T-cell (primary cell): ENCODE measurements around the gene CDC123. TPM values are rescaled to one million over a fixed set of nuclear protein-coding genes. Genes with fewer than 3 reads are reported as not detected.
A peak's percentile ranks its signal among the peaks of the same experiment; 100 is the strongest.
"Not testable (repeated sequence)": the region's sequence is repeated elsewhere in the genome, so short reads cannot be mapped to it uniquely, and the experiment has no call there.

Experiments
- ATAC-seq, 4 experiments: fragments of 200-7000 bp in 3 of 4; fragments of 150-1000 bp in 1 of 4; cut with Tn5 transposase; replicated peaks in 1 of 4; 1 replicate in 3 of 4; 2 replicates in 1 of 4; pipeline ENCODE4 v1.10.0; 2021; ENCODE audit warnings: moderate library complexity in 3 of 4, mild to moderate bottlenecking in 2 of 4, moderate number of reproducible peaks in 1 of 4
- CTCF ChIA-PET, 2 donors: fragments of 300-600 bp; sonication (Branson Sonifier 250); formaldehyde crosslinking; loops; one replicate each; lab custom pipeline; 2022; ENCODE audit warnings: antibody characterized with exemption in 2 of 2; lab: Charles Lee
- POLR2A ChIA-PET, 2 donors: fragments of 300-600 bp; sonication (Branson Sonifier 250); formaldehyde crosslinking; loops; one replicate each; lab custom pipeline; 2022; ENCODE audit warnings: antibody characterized with exemption in 2 of 2; lab: Charles Lee
- DNase-seq, 35 experiments: peaks; one replicate each; pipeline versions ENCODE4 v3.0.0 to v3.0.0-alpha.2; 2013 to 2023
- H3K27ac ChIP-seq: one replicate; pipeline ENCODE4 v1.5.1; 2013; ENCODE audit warnings: low read length
- H3K27me3 ChIP-seq, 2 experiments: replicated peaks in 1 of 2; 1 replicate in 1 of 2; 2 replicates in 1 of 2; pipeline versions ENCODE4 v1.6.1 to v1.7.0; 2013; ENCODE audit warnings: low read length in 1 of 2, mixed read lengths in 1 of 2; ENCODE audit not compliant: control insufficient read depth in 2 of 2, insufficient read depth in 2 of 2; ENCODE audit errors: extremely low read depth in 1 of 2
- H3K36me3 ChIP-seq, 2 donors: 1 replicate in 1 of 2; 2 replicates in 1 of 2; pipeline versions ENCODE4 v1.6.1 to v1.7.0; 2013; ENCODE audit warnings: low read length in 1 of 2; ENCODE audit not compliant: control insufficient read depth in 2 of 2, insufficient read depth in 1 of 2; ENCODE audit errors: extremely low read depth in 1 of 2
- H3K4me1 ChIP-seq, 2 experiments: 1 replicate in 1 of 2; 2 replicates in 1 of 2; pipeline versions ENCODE4 v1.6.1 to v1.7.0; 2013; ENCODE audit warnings: low read length in 2 of 2, mixed read lengths in 1 of 2; ENCODE audit not compliant: insufficient read depth in 2 of 2, control insufficient read depth in 1 of 2; ENCODE audit errors: extremely low read depth in 1 of 2
- H3K4me3 ChIP-seq, 2 donors: 1 replicate in 1 of 2; 2 replicates in 1 of 2; pipeline versions ENCODE4 v1.5.1 to v1.7.0; 2013; ENCODE audit warnings: mild to moderate bottlenecking in 2 of 2, low read length in 1 of 2, moderate library complexity in 1 of 2; ENCODE audit not compliant: control insufficient read depth in 1 of 2; ENCODE audit errors: extremely low read depth in 1 of 2
- H3K9me3 ChIP-seq: 2 replicates; pipeline ENCODE4 v1.7.0; 2013
- H3K27ac Mint-ChIP-seq, 2 donors: one replicate each; pipeline ENCODE4 v1.8.0; 2020 to 2021; ENCODE audit warnings: mild to moderate bottlenecking in 2 of 2, mixed read lengths in 2 of 2
- H3K27me3 Mint-ChIP-seq, 2 donors: one replicate each; pipeline ENCODE4 v1.8.0; 2021 to 2022; ENCODE audit warnings: mixed read lengths in 2 of 2
- H3K36me3 Mint-ChIP-seq: one replicate; pipeline ENCODE4 v1.8.0; 2021; ENCODE audit warnings: mixed read lengths
- H3K4me1 Mint-ChIP-seq, 3 donors: one replicate each; pipeline ENCODE4 v1.8.0; 2020 to 2022; ENCODE audit warnings: mixed read lengths in 3 of 3, mild to moderate bottlenecking in 1 of 3
- H3K4me3 Mint-ChIP-seq, 3 donors: one replicate each; pipeline ENCODE4 v1.8.0; 2020 to 2022; ENCODE audit warnings: mild to moderate bottlenecking in 3 of 3, mixed read lengths in 3 of 3, moderate library complexity in 3 of 3
- H3K9me3 Mint-ChIP-seq, 3 donors: one replicate each; pipeline ENCODE4 v1.8.0; 2020 to 2022; ENCODE audit warnings: mixed read lengths in 3 of 3
- WGBS: methylation state at CpG from one replicate; pipeline ENCODE4 v1.1.5; 2013; ENCODE audit warnings: missing lambda C conversion rate; ENCODE audit not compliant: insufficient coverage; 5-methylcytosine and 5-hydroxymethylcytosine counted together
- total RNA-seq, 35 experiments: library from RNA in 6 of 35; stranded (reverse) in 6 of 35; fragments of 120-200 nt in 1 of 35; gene quantifications; one replicate each; pipeline versions ENCODE4 v1.2.1 to v1.2.4 and lab custom pipeline; 2013 to 2026

CDC123 gene
- total RNA-seq, 5 donors from 2014 or later (not counting 1 experiment from before 2014, with no cell fraction given) = 35.5 to 48.6 (median 43.7) TPM

- POLR2A ChIA-PET = interaction anchor here in 1 of 2 donors (0.6 kb wide), 1 partner anchor 280 kb away, joined by 3 read pairs; no protein-coding TSS in a partner anchor
- CTCF ChIA-PET = no interaction called here
Measured at GRCh38 chr10:12243864-12244620, 48.1 kb downstream of the CDC123 start.

DNA sequence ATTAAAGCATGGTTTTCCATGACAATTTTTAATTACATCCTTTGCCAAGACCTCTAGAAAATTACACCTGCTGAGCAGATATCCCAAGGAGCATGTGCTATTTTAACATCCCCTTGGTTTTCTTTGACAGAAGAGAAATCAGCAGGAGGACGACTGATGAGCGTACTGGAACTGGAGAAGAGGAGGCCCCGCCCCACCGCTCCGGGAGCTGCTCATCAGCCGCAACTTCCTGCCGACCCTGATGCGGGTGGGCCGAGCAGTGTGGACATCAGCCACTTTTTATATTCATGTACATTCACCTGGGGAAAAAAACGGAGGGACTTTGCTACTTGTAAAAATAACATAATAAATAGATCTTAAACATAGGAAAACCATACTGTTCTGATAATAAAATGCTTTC, 54.2 kb downstream of the CDC123 start:
- 100% methylated on average over 2 of the region's 10 CpGs for WGBS
- Mint-ChIP-seq H3K36me3 (peaks cover 28% of the 10 kb centered on the region), H3K9me3 (no peaks in the 10 kb centered on the region), H3K4me1 (no peaks in the 10 kb centered on the region), H3K27me3 (no peaks in the 10 kb centered on the region), H3K27ac (peak overlapping the region in 1 of 2 donors; percentile 55), H3K4me3 (no peak overlapping the region)
- no peak for DNase-seq
- Histone ChIP-seq H3K9me3 (no peaks in the 10 kb centered on the region), H3K36me3 (peaks cover 4 to 42% of the 10 kb centered on the region in 2 donors), H3K4me1 (no peaks in the 10 kb centered on the region), H3K4me3 (no peak overlapping the region), H3K27me3 (no peaks in the 10 kb centered on the region), H3K27ac (no peak overlapping the region)
- CTCF ChIA-PET = interaction anchor here in 1 of 2 donors (1.0 kb wide), 1 partner anchor 10 kb away, joined by 3 read pairs; no protein-coding TSS in a partner anchor
- POLR2A ChIA-PET = no interaction called here
- no peak for ATAC-seq

More at GRCh38 chr10:12243864-12244620, 48.1 kb downstream of the CDC123 start:
- Mint-ChIP-seq H3K9me3 (no peaks in the 10 kb centered on the region), H3K4me3 (no peak overlapping the region), H3K36me3 (peaks cover 33% of the 10 kb centered on the region), H3K4me1 (peaks cover 14 to 27% (median 17%) of the 10 kb centered on the region in 3 donors), H3K27me3 (no peaks in the 10 kb centered on the region), H3K27ac (peak overlapping the region in 1 of 2 donors; percentile 65)
- DNase-seq (peak in 3 of 35 experiments; percentile 6 to 46 (median 6)), ATAC-seq (no peak)
- WGBS = 90% methylated on average over 12 of the region's 18 CpGs
- Histone ChIP-seq H3K27me3 (no peaks in the 10 kb centered on the region), H3K4me1 (no peaks in the 10 kb centered on the region), H3K27ac (peak overlapping the region; percentile 2), H3K9me3 (no peaks in the 10 kb centered on the region), H3K4me3 (no peak overlapping the region), H3K36me3 (peaks cover 4 to 62% of the 10 kb centered on the region in 2 donors)

DNA sequence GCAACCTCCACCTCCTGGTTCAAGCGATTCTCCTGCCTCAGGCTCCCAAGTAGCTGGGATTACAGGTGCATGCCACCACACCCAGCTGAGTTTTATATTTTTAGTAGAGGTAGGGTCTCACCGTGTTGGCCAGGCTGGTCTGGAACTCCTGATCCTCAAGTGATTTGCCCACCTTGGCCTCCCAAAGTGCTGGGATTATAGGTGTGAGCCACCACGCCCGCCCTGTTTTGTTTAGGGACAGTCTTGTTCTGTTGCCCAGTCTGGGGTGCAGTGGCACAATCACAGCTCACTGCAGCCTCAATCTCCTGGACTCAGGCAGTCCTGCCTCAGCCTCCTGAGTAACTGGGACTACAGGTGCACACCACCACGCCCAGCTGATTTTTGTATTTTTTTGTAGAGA, 54.7 kb downstream of the CDC123 start:
- not testable (repeated sequence) for H3K27me3 ChIP-seq, H3K27ac ChIP-seq, ATAC-seq, H3K4me1 ChIP-seq, H3K9me3 ChIP-seq, H3K27me3 Mint-ChIP-seq, H3K27ac Mint-ChIP-seq, H3K4me3 Mint-ChIP-seq, H3K4me1 Mint-ChIP-seq, H3K9me3 Mint-ChIP-seq, DNase-seq, H3K4me3 ChIP-seq
- peaks cover 28% of the 10 kb centered on the region for H3K36me3 Mint-ChIP-seq
- ChIA-PET POLR2A (interaction anchor here in 1 of 2 donors (0.5 kb wide), 1 partner anchor 86 kb away, joined by 6 read pairs; no protein-coding TSS in a partner anchor), CTCF (interaction anchor here in 1 of 2 donors (1.0 kb wide), 1 partner anchor 9 kb away, joined by 3 read pairs; no protein-coding TSS in a partner anchor)
- 100% methylated on average over 4 of the region's 5 CpGs for WGBS
- peaks cover 4 to 39% of the 10 kb centered on the region in 2 donors for H3K36me3 ChIP-seq

GRCh38 chr10:12251581-12251980, 55.6 kb downstream of the CDC123 start:
- CTCF ChIA-PET = no interaction called here
- Histone ChIP-seq H3K4me1 (no peaks in the 10 kb centered on the region), H3K27ac (no peak overlapping the region), H3K36me3 (peaks cover 4 to 30% of the 10 kb centered on the region in 2 donors), H3K4me3 (no peak overlapping the region), H3K9me3 (no peaks in the 10 kb centered on the region), H3K27me3 (no peaks in the 10 kb centered on the region)
- H3K27me3 Mint-ChIP-seq = no peaks in the 10 kb centered on the region
- H3K36me3 Mint-ChIP-seq = peaks cover 22% of the 10 kb centered on the region
- POLR2A ChIA-PET = no interaction called here
- H3K27ac Mint-ChIP-seq = no peak overlapping the region
- H3K4me3 Mint-ChIP-seq = no peak overlapping the region
- no peaks in the 10 kb centered on the region for H3K9me3 Mint-ChIP-seq
- H3K4me1 Mint-ChIP-seq = no peaks in the 10 kb centered on the region
- WGBS = 92% methylated on average over 2 of the region's 5 CpGs
- DNase-seq = no peak
- ATAC-seq = no peak

DNA sequence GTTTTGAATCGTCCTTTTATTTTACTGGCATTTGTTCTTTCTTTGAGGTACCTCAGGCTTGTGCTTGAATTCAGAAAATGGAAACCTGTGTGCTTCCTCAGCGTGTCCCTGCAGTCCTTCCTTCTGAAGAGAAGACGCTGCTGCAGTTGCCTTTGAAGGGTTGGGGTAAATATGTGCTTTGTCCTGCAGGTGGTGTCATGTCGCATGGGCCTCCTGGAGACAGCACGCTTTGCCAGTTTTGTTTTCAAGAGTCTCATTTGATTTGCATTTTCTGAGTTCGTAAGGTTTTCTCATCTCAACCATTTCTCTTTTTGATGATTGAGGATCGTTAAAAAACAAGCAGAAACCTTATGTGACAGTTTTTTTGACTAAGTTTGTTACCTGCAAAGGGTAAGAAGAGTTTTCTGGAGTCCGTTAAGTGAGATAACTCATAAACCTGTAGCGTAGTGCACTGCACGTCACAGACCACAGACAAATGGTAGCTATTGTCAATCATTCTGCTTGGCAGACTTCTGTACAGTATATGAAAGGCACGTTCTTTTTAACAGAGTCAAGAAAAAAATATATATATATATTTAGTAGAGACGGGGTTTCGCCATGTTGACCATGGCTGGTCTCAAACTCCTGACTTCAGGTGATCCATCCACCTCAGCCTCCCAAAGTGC, 57.0 kb downstream of the CDC123 start:
- 90% methylated on average over 3 of the region's 13 CpGs for WGBS
- CTCF ChIA-PET = interaction anchor here in 1 of 2 donors (1.3 kb wide), 1 partner anchor 404 kb away, joined by 3 read pairs; no protein-coding TSS in a partner anchor
- Mint-ChIP-seq H3K4me1 (no peaks in the 10 kb centered on the region), H3K9me3 (no peaks in the 10 kb centered on the region), H3K36me3 (peaks cover 19% of the 10 kb centered on the region), H3K27me3 (no peaks in the 10 kb centered on the region), H3K4me3 (no peak overlapping the region), H3K27ac (no peak overlapping the region)
- Histone ChIP-seq H3K4me3 (no peak overlapping the region), H3K4me1 (no peaks in the 10 kb centered on the region), H3K27ac (no peak overlapping the region), H3K27me3 (no peaks in the 10 kb centered on the region), H3K36me3 (peaks cover 9 to 21% of the 10 kb centered on the region in 2 donors), H3K9me3 (no peaks in the 10 kb centered on the region)
- no peak for ATAC-seq
- POLR2A ChIA-PET = no interaction called here
- DNase-seq = peak in 3 of 35 experiments; percentile 7 to 31 (median 25)

DNA sequence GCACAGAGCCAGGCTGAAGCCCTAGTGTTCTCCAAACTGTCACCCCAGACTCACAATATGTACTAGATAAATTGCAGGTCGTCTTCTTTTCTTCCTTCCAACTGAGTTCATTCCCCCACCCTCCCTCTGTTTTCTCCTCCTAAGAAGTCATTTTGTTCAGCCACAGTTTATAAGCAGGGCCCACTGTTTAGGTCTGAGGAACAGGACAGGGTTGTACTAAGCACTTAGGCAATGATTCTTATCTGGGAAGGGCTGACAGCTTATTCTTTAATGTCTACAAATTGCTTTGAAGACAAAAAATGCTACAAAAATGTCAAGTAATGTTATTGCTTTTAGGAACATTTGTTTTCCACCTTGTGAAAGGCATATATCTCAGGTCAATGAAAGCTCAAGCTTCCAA, 59.1 kb downstream of the CDC123 start:
- H3K36me3 Mint-ChIP-seq = peaks cover 16% of the 10 kb centered on the region
- Histone ChIP-seq H3K4me3 (no peak overlapping the region), H3K9me3 (no peaks in the 10 kb centered on the region), H3K27me3 (no peaks in the 10 kb centered on the region), H3K36me3 (peaks cover 9% of the 10 kb centered on the region in 2 donors), H3K4me1 (no peaks in the 10 kb centered on the region), H3K27ac (no peak overlapping the region)
- DNase-seq (no peak), ATAC-seq (no peak)
- no peaks in the 10 kb centered on the region for H3K27me3 Mint-ChIP-seq
- no peaks in the 10 kb centered on the region for H3K9me3 Mint-ChIP-seq
- H3K4me1 Mint-ChIP-seq = no peaks in the 10 kb centered on the region
- CTCF ChIA-PET = interaction anchor here in 1 of 2 donors (1.3 kb wide), 2 partner anchors 402 kb away, joined by 3 to 5 read pairs; no protein-coding TSS in a partner anchor
- H3K4me3 Mint-ChIP-seq = no peak overlapping the region
- WGBS = no CpG with 5 or more reads among the region's 1 CpG
- no peak overlapping the region for H3K27ac Mint-ChIP-seq
- POLR2A ChIA-PET = no interaction called here
